Fibroblast of skin of right biceps (primary cell): ENCODE measurements around the gene ATXN1.
A peak's percentile ranks its signal among the peaks of the same experiment; 100 is the strongest.
"Not testable (repeated sequence)": the region's sequence is repeated elsewhere in the genome, so short reads cannot be mapped to it uniquely, and the experiment has no call there.

Experiments used
- DNase-seq: peaks from one replicate; pipeline ENCODE4 v3.0.0-alpha.2; 2013

Gene ATXN1

DNA sequence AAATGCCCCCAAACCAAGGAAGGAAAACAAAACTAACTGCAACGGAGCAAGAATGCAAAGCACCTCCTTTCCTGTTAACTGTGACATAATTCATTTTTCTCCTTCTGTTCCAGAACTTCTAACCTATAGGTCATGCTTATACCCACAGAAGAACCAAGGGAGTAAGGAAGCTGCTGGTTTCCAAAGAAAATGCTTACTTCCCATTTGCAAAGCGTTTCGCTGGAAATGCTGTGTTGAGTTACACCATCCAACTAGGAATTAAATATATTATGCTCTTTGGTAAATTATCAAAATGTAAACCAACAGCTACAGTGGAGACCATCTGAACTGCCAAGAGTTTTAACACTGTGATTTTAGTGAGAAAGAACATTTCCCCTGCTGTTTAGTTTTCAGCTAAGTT is 42.9 kb downstream of the ATXN1 start:
- DNase-seq = no peak

DNA sequence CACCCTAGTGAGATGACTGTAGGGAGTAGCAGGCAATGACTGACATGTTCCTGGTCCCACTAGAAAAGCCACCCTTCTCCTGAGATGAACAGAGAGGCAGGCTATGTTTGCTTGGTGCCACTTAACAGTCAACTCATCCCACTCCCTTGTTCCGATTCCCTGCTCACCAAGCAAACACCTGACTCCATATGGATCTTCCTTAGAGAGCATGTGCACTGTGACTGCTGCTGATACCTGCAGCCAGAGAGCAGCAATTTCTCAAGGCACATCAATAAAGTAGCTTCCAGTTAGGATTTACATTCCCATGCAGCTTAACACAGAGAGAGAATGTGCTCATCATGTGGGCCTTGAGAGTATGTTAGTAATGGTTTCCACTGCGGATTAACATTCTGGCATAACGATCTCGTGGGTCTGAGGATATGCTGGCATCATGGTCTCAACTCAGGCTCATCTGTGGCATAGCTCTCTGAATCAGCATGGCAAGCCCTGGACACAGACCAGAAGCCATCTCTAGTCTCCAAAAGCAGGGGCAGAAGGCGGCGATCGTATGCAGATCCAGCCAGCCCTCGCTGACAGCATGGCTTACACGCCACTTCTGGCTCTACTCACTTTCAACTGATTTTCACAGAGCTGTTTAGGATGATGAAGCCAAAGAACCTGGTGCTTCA is 43.9 kb downstream of the ATXN1 start:
- DNase-seq = no peak

- DNase-seq = no peak
Measured at GRCh38 chr6:16716321-16716858, 44.9 kb downstream of the ATXN1 start.

GRCh38 chr6:16713597-16713996 is 47.7 kb downstream of the ATXN1 start:
- DNase-seq = no peak

DNA sequence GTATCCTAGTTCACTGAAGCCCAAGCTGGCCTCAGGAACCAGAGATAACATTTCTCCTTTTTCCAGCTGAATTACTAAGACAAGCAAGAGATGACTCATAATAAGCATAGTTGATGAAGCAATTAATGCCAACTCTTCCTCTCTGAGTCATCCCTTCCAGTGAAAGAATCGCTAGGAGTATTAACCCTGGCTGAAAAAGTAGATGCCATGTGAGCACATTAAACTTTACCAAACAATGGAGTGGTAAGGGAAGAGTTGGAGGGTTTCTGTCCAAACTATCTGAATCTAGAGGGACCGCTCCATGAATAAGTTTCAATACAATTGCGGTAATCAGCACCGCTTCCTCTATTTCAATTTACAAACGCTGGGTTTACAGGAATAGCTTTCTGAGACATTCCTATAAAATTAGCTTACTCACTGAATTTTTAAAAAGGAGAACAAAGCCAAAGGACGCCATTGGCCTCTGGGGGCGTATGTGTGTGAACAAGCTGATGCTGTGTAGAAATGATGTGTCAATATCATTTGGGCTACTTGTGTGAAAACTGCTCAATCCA is 48.3 kb downstream of the ATXN1 start:
- peak; percentile 93 for DNase-seq

- no peak for DNase-seq
Measured at GRCh38 chr6:16712255-16712930, 48.9 kb downstream of the ATXN1 start.

DNA sequence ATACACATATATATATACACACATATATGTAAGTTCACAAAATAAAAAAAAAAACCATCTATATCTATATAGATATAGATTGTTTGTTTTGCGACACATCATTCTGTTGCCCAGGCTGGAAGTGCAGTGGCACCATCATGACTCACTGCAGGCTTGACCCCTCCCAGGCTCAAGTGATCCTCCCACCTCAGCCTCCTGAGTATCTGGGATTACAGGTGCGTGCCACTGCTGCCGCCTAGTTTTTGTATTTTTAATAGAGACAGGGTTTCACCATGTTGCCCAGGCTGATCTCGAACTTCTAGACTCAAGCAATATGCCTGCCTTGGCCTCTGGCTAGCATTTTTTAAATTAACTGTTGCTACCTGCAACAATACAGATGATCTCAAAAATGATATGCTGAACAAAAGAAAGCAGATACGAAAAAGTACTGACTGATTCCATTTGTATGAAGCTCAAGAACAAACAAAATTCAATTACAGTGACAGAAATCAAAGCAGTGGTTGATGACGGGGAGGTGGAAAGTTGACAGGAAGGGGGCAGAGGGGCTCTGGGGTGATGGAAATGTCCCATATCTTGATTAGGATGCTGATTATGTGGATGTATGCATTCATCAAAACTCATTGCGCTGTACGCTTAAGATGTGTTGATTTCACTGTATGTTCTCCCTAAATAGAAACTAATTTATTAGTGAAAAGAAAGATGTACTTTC is 49.6 kb downstream of the ATXN1 start:
- DNase-seq = no peak

- no peak for DNase-seq
Measured at GRCh38 chr6:16706911-16707783, 54.1 kb downstream of the ATXN1 start.

- DNase-seq = not testable (repeated sequence)
Measured at GRCh38 chr6:16706491-16706890, 54.8 kb downstream of the ATXN1 start.

- DNase-seq = no peak
Measured at GRCh38 chr6:16706029-16706428, 55.2 kb downstream of the ATXN1 start.

DNA sequence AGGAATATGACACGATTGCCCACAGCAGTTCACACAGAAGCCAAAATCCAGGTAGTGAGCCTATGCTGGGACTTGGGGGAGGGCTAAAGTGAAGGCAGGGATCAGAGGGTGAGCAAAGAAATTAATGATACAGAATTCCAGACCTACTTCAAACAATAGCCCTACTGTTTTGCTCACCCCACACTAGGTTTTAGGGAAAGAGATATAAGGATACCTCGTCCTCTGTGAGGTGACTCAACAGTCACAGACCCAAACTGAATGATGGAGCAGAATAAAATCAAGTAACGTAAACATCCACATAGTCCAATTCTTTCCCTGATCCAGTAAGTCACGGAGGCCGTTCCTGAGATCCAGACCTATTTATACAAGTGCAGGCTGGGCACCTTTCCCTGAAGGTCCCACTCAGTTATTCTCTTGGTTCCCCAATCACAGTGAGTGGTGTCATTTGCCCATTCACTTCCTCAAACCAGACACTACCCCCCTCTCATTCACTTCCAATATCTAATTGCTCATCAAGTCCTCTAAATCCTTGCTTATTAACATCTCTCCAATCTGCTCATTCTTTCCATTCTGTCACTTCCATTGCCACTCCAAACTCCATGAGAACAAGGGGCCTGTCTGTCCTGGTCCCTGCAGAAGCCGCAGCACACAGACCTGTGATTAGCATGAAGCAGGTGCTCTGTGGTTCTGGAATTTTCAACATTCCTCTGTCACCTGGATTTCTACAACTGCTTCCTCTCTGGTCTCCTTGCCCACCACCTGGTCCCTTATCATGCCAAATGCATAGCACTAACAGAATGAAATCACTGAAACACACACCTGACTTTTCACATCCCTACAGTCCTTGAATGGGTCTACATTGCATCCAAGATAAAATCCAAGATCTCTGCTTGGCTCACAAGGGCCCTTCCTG is 55.9 kb downstream of the ATXN1 start:
- DNase-seq = no peak

DNA sequence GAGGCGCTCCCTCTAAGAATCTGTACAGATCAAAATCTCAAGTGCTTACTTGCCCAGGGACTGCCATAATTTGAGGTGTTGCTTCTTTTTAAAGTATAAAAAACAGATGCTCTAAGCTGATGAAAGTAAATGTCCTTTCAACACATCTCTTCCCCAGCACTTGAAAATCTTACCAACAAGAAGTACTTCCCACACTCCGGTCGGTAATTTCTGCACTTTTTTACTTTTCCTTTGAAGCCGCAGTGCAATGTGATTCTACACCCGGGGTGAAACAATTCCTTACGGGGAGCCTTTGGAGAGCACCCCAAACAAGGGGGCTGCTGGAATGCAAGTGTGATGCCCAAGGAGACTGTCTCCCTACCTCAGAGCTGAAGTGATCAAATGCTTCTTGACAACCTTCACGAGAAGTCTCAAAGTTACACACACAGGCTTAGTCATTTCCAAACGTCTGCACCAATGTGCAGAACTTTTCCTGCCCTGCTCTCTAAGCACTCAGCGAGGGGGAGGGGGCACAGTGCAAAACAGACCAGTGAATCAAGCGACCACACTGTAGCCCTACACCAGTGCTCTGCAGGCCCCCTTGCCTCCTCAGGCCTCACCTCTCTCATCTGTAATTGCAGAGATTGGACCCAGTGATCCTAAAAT is 56.7 kb downstream of the ATXN1 start:
- peak; percentile 87 for DNase-seq

GRCh38 chr6:16702627-16703378 is 58.5 kb downstream of the ATXN1 start:
- DNase-seq = not testable (repeated sequence)

DNA sequence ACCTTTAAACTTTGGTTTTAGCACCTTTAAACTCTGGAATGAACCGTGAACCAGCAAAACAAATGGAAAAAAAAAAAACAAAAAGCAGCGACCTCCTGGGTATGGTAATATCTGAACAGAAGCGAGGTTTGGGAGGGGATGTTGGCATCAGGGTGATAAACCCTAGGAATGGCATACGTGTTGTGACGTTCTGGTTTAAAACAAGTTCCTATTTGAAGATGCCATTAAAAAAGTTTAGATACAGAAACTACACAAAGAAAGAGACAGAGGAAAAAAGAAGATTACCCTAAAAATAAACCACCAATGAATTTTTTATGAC is 60.4 kb downstream of the ATXN1 start:
- DNase-seq = no peak

DNA sequence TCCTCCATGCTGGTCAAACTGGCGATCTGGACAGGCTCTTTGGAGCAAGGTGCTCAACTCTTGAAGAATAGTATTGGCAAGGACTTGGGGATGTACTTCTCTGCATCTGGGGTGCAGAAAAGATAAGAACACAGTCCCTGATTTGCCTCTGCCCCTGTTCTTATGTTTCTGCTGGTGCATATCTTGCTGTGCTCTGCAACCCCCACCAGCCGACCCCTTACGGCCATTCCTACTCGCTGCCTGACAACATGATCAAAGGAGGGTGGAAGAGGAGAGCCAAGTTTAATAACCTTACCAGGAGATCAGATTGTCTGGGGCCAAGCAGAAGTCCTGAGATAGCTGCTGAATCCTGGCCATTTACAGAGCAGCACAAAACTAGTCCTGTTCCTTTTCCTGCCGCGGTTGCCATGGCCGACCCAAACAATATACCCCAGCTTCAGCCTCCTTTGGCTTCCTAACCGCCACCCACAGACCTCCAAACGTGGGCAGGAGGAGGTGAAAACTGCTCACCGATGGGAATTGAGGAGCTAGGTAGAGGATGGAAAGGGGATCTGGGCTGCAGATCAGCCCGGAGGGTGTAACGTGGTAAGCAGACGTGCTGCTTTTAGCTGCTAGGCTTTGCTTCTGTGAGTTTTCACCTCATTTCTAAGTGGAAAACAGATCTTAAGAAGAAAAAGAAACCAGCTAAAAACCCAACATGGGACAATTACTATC is 60.9 kb downstream of the ATXN1 start:
- no peak for DNase-seq

- DNase-seq = no peak
Measured at GRCh38 chr6:16698997-16699868, 62.0 kb downstream of the ATXN1 start.

GRCh38 chr6:16698162-16698533 is 63.1 kb downstream of the ATXN1 start:
- no peak for DNase-seq

- peak; percentile 65 for DNase-seq
Measured at GRCh38 chr6:16697437-16698161, 63.7 kb downstream of the ATXN1 start.
